Measurements from ENCODE around the gene TNKS1BP1.
"Not testable (repeated sequence)": the region's sequence is repeated elsewhere in the genome, so short reads cannot be mapped to it uniquely, and the experiment has no call there.

The TNKS1BP1 gene

DNA sequence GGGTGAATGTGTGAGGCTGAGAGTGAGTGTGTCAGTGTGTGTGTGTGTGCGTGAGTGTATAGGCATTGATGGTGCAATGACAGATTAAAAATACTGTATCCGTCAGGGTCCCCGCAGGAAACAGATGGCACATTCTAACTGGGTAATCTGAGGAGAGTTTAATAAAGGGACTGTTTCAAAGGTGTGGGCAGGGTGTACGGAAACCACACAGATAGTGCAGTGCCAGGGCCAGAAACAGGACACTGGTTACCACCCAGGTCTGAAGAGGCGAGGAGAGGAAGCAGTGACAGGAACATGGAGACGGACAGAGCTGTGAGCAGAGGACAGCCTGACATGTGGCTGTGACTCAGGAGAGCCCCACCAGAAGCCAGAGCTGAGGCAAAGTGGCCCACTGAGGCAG, 29.9 kb upstream of the TNKS1BP1 start:
- DNase-seq (ENCODE audit: low read depth) = no peak

DNA sequence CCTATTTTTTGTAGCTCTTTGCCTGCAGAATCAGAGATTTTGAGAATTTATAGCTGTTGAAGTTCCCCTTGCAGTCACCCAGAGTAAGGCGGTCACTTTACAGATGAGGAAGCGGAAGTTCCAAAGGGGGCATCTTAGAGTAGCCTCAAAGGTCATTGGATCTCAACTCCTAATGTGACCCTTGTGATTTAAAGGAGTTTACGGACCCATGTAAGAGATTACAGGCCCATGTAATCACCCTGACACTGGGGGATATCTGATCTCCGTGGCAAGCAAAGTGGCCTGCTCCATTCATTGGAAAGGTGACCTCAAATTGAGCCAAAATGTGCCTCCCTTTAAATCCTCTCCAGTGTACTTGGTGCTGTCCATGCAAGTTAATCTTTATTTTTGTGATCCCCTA, 29.1 kb upstream of the TNKS1BP1 start:
- no peak for DNase-seq (ENCODE audit: low read depth)

DNA sequence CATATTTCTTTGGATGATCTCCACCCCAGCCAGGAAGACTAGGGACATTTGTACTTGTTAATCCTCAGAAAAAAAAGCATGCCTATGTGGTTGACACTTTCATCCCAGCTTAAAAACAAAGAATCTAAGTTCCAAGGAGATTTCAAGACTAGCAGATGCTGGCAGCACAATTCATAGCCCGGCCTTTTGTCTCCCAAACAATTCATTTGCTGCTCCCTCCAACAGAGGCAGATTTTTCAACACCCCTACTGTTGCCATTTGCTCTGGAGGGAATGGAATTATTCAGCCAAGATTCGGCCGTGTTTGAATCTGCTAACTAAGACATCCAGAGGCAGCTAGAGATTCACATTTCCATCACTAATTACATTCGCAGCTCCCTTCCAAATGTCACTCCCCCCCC, 28.7 kb upstream of the TNKS1BP1 start:
- DNase-seq (ENCODE audit: low read depth) = no peak

GRCh38 chr11:57353036-57353435, 28.3 kb upstream of the TNKS1BP1 start:
- DNase-seq (ENCODE audit: low read depth) = no peak

DNA sequence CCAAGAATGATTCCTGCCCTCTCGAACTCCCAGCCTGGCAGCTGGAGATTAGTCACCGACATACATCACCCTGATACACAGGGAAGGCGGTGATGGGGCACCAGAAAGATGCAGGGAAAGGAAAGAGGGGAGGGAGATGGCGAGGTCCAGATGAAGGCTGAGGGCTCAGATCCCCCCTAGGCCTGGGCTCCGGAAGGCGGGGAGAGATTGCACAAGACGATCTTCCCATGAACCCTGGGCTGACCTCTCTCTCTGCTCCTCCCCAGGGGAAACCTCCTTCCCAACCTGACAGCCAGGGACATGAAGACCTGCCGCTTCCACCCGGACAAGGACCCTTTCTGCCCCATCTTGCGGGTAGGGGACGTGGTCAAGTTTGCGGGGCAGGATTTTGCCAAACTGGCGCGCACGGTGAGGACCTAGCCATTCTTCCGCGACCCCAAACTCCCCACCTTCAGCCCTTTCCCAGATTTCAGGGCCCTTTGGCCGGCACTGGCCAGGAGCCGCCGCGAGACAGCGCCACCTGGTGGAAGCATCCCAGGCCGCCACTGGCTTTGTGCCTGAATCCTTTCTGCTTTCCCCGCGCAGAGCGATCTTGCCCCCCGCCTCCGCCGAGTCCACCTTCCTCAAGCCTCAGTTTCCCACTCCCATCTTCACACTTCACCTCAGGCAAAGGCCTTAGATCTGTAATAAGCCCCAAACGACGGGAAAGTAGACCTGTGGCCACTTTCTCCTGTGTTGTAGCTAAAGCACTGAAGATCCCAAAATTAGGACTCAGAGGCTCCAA, 24.9 kb upstream of the TNKS1BP1 start:
- DNase-seq (ENCODE audit: low read depth) = peak; percentile 37

DNA sequence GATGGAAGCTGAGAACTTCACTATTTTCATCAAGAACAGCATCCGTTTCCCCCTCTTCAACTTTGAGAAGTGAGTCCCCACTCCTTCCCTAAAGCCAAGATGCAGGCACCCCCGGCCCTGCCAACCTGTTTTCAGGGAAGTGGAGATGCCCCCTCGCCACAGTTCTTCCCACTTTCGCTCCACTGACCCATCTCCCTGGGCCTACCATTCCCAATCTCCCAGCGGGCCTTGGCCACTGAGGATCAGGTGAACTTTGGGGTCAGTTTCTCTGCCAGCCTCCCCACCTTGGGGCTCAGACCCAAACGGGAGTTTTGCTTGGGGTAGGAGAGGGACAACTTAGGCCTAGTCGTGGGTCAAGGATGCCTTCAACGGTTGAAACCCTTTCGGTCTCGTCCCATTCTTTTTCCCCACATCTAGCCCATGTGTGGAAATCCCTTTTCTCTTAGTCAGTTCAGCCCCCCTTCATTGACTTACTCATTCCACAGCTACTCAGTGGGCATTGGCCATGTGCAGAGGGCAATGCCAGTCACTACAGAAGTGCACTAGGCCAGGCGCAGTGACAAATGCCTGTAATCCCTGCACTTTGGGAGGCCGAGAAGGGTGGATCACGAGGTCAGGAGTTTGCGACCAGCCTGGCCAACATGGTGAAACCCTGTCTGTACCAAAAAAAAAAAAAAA, 24.0 kb upstream of the TNKS1BP1 start:
- DNase-seq (ENCODE audit: low read depth) = no peak

DNA sequence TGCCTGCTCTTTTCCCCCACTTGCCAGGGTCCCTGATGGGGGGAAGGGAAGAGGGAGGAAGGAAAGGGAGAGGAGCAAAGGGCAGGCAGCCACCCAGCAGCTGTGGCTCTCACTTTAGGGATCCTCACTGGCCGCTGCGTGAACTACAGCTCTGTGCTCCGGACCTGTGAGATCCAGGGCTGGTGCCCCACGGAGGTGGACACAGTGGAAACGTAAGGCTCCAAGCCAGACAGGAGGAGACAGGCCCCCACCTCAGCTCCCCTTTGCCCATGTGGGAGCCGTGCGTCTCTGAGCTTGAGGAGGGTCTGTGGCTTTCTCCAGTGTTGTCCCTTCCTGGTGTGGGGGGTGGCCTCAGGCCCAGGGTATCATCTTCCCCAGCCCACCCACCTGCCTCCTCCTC, 23.3 kb upstream of the TNKS1BP1 start:
- DNase-seq (ENCODE audit: low read depth) = no peak

DNA sequence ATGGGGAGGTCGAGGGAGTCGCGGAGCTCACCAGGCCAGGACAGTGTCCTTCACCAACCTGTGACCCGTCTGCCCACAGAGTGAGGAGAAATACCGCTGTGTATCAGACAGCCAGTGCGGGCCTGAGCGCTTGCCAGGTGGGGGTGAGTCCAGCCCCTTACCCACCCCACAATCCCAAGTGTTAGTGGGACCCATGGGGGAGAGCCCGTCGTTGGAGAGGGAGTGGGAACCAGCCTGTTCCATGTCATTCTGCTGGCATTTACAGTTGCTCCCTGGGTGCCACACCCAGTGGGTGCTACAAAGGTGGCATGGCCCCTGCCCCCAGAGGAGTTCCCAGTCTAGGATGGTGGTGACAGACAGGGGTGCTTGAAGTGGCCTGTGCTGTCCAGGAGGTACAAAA, 22.6 kb upstream of the TNKS1BP1 start:
- DNase-seq (ENCODE audit: low read depth) = no peak

- DNase-seq (ENCODE audit: low read depth) = peak; percentile 59
Measured at GRCh38 chr11:57345555-57346211, 20.9 kb upstream of the TNKS1BP1 start.

DNA sequence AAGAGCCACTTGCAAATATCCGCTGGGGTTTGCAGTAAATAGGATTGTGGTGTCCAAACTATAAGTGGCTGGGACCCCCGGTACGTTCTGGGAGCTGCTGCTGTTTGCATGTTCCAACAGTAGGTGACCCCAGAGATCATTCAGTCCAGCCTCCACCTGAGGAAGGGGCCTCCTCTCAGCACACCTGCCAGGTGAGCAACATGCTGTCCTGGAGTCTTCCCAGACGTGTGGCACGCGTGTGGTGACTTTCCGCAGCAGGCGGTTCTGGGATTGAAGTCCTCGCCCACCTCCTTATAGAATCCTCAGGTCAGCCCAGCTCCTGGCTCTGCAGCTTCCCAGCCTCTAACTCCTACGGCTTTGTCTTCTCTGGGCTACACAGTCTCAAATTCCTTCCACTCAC, 20.1 kb upstream of the TNKS1BP1 start:
- DNase-seq (ENCODE audit: low read depth) = no peak

DNA sequence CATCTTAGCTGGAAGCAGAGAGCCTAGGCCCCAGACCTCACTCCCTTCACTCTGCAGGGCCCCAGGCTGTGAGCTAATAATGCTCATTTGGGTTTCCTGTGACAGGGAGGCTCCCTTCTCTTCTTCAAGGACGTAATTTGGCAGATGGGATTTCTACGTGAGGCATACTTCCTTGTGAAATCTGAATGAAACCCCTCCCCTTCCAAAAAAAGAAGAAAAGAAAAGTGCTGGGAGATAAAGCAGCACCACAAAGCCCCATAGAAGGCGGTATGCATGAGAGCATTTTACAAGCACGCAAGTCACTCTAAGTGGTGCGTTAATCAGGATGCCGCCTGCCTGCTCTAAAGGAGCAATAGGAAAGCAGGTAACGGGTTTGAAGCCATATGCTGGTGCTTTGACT, 19.1 kb upstream of the TNKS1BP1 start:
- DNase-seq (ENCODE audit: low read depth) = no peak

- DNase-seq (ENCODE audit: low read depth) = no peak
Measured at GRCh38 chr11:57342702-57343101, 17.9 kb upstream of the TNKS1BP1 start.

- DNase-seq (ENCODE audit: low read depth) = no peak
Measured at GRCh38 chr11:57341250-57341808, 16.6 kb upstream of the TNKS1BP1 start.

GRCh38 chr11:57340039-57340615, 15.4 kb upstream of the TNKS1BP1 start:
- no peak for DNase-seq (ENCODE audit: low read depth)

DNA sequence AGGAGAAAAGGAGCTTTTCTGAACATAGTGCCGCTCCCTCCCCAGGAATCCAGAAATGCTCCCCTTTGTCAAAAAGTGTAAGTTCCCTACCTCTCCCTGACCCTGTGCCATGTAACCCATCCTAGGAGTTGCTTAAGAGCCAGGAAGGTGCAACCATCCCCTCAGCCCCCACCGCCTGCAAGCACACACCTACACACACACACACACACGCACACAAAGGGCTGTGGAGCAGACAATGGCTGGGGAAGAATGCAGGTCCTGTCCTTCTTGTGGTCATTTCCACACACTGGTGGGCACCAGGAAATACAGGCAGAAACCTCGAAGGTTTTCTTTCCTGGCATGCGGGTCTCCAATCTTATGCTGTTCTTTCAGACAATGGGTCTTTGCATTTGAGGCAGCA, 14.6 kb upstream of the TNKS1BP1 start:
- DNase-seq (ENCODE audit: low read depth) = no peak

- no peak for DNase-seq (ENCODE audit: low read depth)
Measured at GRCh38 chr11:57338142-57338541, 13.4 kb upstream of the TNKS1BP1 start, which contains the start of gene P2RX3. Gene P2RX3, plus strand, starts transcription at chr11:57338352. Its CDS starts 199 bp downstream, at chr11:57338551.

- not testable (repeated sequence) for DNase-seq (ENCODE audit: low read depth)
Measured at GRCh38 chr11:57336856-57337255, 12.1 kb upstream of the TNKS1BP1 start.

DNA sequence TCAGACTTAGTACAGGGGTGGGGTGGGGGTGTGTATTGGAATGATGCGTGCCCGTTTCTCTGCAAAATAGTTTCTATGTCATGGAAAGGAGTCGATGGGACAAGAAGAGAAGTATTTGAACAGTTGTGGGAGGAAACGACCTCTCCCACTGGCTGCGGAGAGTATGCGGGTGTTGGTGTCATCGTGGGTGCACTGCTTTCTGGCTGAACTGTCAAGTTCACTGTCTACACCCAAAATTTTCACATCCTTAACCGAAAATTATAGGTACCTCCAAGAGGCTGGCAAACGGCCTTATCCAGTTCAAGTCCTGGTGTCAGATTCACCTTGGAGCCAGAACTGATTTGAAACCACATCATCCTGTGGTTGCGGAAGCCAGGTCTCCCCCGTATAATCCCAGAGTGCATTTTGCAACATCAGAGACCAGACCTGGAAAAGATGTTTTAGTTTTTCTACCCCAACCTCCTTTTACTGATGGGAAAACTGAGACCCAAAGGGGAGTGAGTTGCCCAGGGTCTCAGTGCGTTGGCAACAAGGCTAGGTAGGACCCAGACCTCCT, 11.4 kb upstream of the TNKS1BP1 start:
- DNase-seq (ENCODE audit: low read depth) = no peak

DNA sequence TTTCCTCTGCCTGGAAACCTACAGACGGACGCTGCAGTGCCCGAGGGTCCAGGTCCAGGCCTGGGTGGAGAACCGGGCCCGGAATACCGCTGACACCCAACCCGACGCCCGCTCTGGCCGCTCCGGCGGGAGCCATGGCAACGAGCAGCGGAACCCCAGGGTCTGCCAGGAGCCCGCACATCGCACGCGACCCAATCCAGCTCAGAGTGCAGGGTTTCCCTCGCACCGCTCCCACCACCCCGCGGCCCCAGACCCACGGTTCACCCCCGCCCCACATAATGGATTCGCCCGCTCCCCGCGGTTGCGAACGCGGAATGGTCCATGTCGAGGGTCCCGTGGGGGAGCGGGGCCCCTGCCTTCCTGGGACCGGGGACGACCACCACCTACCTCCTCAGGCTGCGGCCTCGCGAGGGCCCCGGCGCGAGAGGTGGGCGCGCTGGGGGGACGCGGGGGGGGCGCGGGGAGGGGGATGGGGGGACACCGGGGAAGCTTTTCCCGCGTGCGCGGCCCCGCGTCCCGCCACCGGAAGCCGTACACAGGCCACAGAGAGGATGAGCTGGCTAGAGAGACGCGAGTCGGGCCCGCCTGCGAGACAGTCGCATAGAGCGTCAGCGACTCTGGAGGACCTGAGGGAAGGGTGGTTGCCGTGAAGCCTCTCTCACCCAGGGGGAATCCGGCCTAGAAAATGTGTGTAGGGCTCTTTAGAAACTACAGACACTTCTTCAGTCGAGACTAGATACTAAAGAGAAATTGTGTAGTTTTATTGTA, 10.8 kb upstream of the TNKS1BP1 start, which contains the start of gene SSRP1:
SSRP1 (minus strand) TSS at position 550 of the 768 bp plus-strand sequence. CDS start 771 bp downstream, outside the sequence.
- peak; percentile 79 for DNase-seq (ENCODE audit: low read depth)

DNA sequence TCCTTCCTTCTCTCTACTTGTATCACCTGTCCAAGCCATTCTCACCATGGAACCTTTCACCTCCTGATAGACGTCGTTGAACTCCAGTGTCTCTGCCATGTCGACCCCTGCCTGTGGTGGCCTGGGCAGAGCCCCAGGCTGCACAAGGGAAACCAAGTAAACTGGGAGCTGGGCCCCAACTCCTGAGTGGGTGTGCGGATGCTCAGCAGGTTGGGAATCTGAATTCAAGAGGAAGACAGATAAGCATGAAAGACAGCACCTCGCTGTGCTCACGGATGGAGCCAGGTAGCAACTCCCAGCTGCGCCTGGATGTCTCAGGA, 10.2 kb upstream of the TNKS1BP1 start:
- no peak for DNase-seq (ENCODE audit: low read depth)
